ENCODE measurements around the gene TANC1.

The TANC1 gene

GRCh38 chr2:159065891-159066290, 97.5 kb downstream of the TANC1 start:
- no peak for DNase-seq

- DNase-seq: no peak
Observed at GRCh38 chr2:159066541-159067156, 98.2 kb downstream of the TANC1 start.

GRCh38 chr2:159067971-159068370, 99.5 kb downstream of the TANC1 start:
- no peak for DNase-seq

GRCh38 chr2:159069229-159069628, 100.8 kb downstream of the TANC1 start:
- DNase-seq: no peak

- no peak for DNase-seq
Observed at GRCh38 chr2:159070235-159070634, 101.8 kb downstream of the TANC1 start.

GRCh38 chr2:159071190-159071915, 102.9 kb downstream of the TANC1 start:
- DNase-seq: no peak

GRCh38 chr2:159072795-159073194, 104.4 kb downstream of the TANC1 start:
- no peak for DNase-seq

GRCh38 chr2:159073256-159073655, 104.8 kb downstream of the TANC1 start:
- no peak for DNase-seq

GRCh38 chr2:159074605-159075004, 106.2 kb downstream of the TANC1 start:
- no peak for DNase-seq

GRCh38 chr2:159075727-159076126, 107.3 kb downstream of the TANC1 start:
- no peak for DNase-seq

- no peak for DNase-seq
Observed at GRCh38 chr2:159076241-159076640, 107.8 kb downstream of the TANC1 start.

- DNase-seq: no peak
Observed at GRCh38 chr2:159077869-159078268, 109.4 kb downstream of the TANC1 start.

- no peak for DNase-seq
Observed at GRCh38 chr2:159078443-159078842, 110.0 kb downstream of the TANC1 start.

- DNase-seq: no peak
Observed at GRCh38 chr2:159080641-159081040, 112.2 kb downstream of the TANC1 start.

- no peak for DNase-seq
Observed at GRCh38 chr2:159082119-159082518, 113.7 kb downstream of the TANC1 start.

GRCh38 chr2:159084384-159085370, 116.2 kb downstream of the TANC1 start:
- DNase-seq: no peak

GRCh38 chr2:159086342-159086741, 117.9 kb downstream of the TANC1 start:
- DNase-seq: peak; percentile 13

GRCh38 chr2:159086826-159087225, 118.4 kb downstream of the TANC1 start:
- DNase-seq: no peak

GRCh38 chr2:159088906-159089305, 120.5 kb downstream of the TANC1 start:
- no peak for DNase-seq

GRCh38 chr2:159089543-159089942, 121.1 kb downstream of the TANC1 start:
- no peak for DNase-seq

- no peak for DNase-seq
Observed at GRCh38 chr2:159090514-159091201, 122.2 kb downstream of the TANC1 start.

GRCh38 chr2:159091381-159091780, 122.9 kb downstream of the TANC1 start:
- no peak for DNase-seq

GRCh38 chr2:159091976-159092375, 123.5 kb downstream of the TANC1 start:
- no peak for DNase-seq

Measured in DMS79 (cell line).